IMR-90 (cell line): ENCODE data around the gene SAMM50. TPM values are rescaled to one million over a fixed set of nuclear protein-coding genes. Genes with fewer than 3 reads are reported as not detected.

Experiments
- ATAC-seq: fragments of 200-7000 bp; cut with Tn5 transposase; 2 replicates; pipeline ENCODE4 v1.9.1; 2020; ENCODE audit warnings: low read depth, mild to moderate bottlenecking, moderate library complexity
- BruUV-seq: library from RNA; stranded (reverse); fragments of 400-500 nt; replicated peaks from 2 replicates; lab custom pipeline; 2021; lab: Mats Ljungman, UMichigan
- CTCF ChIA-PET: fragments of 300-600 bp; formaldehyde crosslinking; extraction: SDS; loops from one replicate; lab custom pipeline; 2021; ENCODE audit warnings: antibody characterized with exemption; lab: Yijun Ruan, JAX
- POLR2A ChIA-PET: fragments of 300-600 bp; sonication (Branson Sonifier 250); formaldehyde crosslinking; loops from one replicate; lab custom pipeline; 2022; ENCODE audit warnings: antibody characterized with exemption; ENCODE audit not compliant: unreplicated experiment; lab: Charles Lee
- DNase-seq: peaks from one replicate; pipeline ENCODE4 v3.0.0; 2013
- H2AFZ ChIP-seq: replicated peaks from 2 replicates; pipeline ENCODE3; 2013; ENCODE audit warnings: low read length, mild to moderate bottlenecking; ENCODE audit not compliant: poor library complexity
- H2AK5ac ChIP-seq: 2 replicates; pipeline ENCODE4 v1.6.1; 2013; ENCODE audit warnings: low read depth, low read length, inconsistent platforms
- H2AK9ac ChIP-seq: replicated peaks from 2 replicates; pipeline ENCODE3; 2013; ENCODE audit warnings: mild to moderate bottlenecking, low read depth, low read length, moderate library complexity; ENCODE audit not compliant: poor library complexity
- H2BK120ac ChIP-seq: 2 replicates; pipeline ENCODE4 v1.6.1; 2013; ENCODE audit warnings: low read depth, low read length, inconsistent platforms
- H2BK15ac ChIP-seq: 3 replicates; pipeline ENCODE4 v1.6.1; 2013; ENCODE audit warnings: low read depth, low read length, inconsistent platforms
- H2BK20ac ChIP-seq: 2 replicates; pipeline ENCODE4 v1.6.1; 2013; ENCODE audit warnings: low read depth, mild to moderate bottlenecking, inconsistent platforms, low read length, moderate library complexity
- H2BK5ac ChIP-seq: 2 replicates; pipeline ENCODE4 v1.6.1; 2013; ENCODE audit warnings: mild to moderate bottlenecking, low read depth, low read length, inconsistent platforms; ENCODE audit not compliant: poor library complexity, severe bottlenecking
- H3K14ac ChIP-seq: replicated peaks from 2 replicates; pipeline ENCODE4 v1.6.1; 2013; ENCODE audit warnings: low read depth, low read length, inconsistent platforms
- H3K18ac ChIP-seq: 2 replicates; pipeline ENCODE4 v1.6.1; 2013; ENCODE audit warnings: low read depth, low read length, control low read depth
- H3K23ac ChIP-seq: 2 replicates; pipeline ENCODE4 v1.6.1; 2013; ENCODE audit warnings: low read depth, low read length, inconsistent platforms
- H3K27ac ChIP-seq: 2 replicates; pipeline ENCODE4 v1.5.1; 2013; ENCODE audit warnings: mild to moderate bottlenecking, control low read depth, low read length; ENCODE audit not compliant: insufficient read depth
- H3K27me3 ChIP-seq: 2 replicates; pipeline ENCODE4 v1.6.1; 2013; ENCODE audit warnings: low read length; ENCODE audit not compliant: control insufficient read depth, insufficient read depth
- H3K36me3 ChIP-seq: 2 replicates; pipeline ENCODE4 v1.6.1; 2013; ENCODE audit warnings: low read length, mixed read lengths; ENCODE audit not compliant: control insufficient read depth, insufficient read depth
- H3K4ac ChIP-seq: 2 replicates; pipeline ENCODE4 v1.6.1; 2013; ENCODE audit warnings: low read depth, low read length, inconsistent platforms
- H3K4me1 ChIP-seq: 2 replicates; pipeline ENCODE4 v1.6.1; 2013; ENCODE audit warnings: low read length, mixed read lengths; ENCODE audit not compliant: control insufficient read depth, insufficient read depth
- H3K4me2 ChIP-seq: 2 replicates; pipeline ENCODE4 v1.6.1; 2013; ENCODE audit warnings: low read depth, mild to moderate bottlenecking, control low read depth, low read length, moderate library complexity
- H3K4me3 ChIP-seq: 2 replicates; pipeline ENCODE4 v1.5.1; 2013; ENCODE audit warnings: low read depth, mild to moderate bottlenecking, control low read depth, low read length, moderate library complexity; ENCODE audit not compliant: insufficient read depth
- H3K56ac ChIP-seq: 2 replicates; pipeline ENCODE4 v1.6.1; 2013; ENCODE audit warnings: low read length, inconsistent platforms; ENCODE audit not compliant: insufficient read depth; ENCODE audit errors: extremely low read depth
- H3K79me1 ChIP-seq, 2 experiments: 2 replicates each; pipeline ENCODE4 v1.6.1; 2013; ENCODE audit warnings: low read length in 2 of 2, inconsistent platforms in 1 of 2, low read depth in 1 of 2
- H3K9ac ChIP-seq: 2 replicates; pipeline ENCODE4 v1.6.1; 2013; ENCODE audit warnings: low read depth, low read length, control low read depth
- H3K9me1 ChIP-seq: 2 replicates; pipeline ENCODE4 v1.6.1; 2013; ENCODE audit warnings: low read length, inconsistent platforms; ENCODE audit not compliant: insufficient read depth
- H3K9me3 ChIP-seq: 2 replicates; pipeline ENCODE4 v1.6.1; 2013; ENCODE audit warnings: low read length; ENCODE audit not compliant: control insufficient read depth, insufficient read depth
- H4K20me1 ChIP-seq: 2 replicates; pipeline ENCODE4 v1.6.1; 2013; ENCODE audit warnings: low read length, inconsistent platforms; ENCODE audit not compliant: insufficient read depth
- H4K5ac ChIP-seq: 2 replicates; pipeline ENCODE4 v1.6.1; 2013; ENCODE audit warnings: mild to moderate bottlenecking, low read depth, low read length, control low read depth
- H4K8ac ChIP-seq, 2 experiments: 2 replicates each; pipeline ENCODE4 v1.6.1; 2013; ENCODE audit warnings: low read depth in 2 of 2, low read length in 2 of 2, control low read depth in 1 of 2, inconsistent platforms in 1 of 2
- H4K91ac ChIP-seq: 2 replicates; pipeline ENCODE4 v1.6.1; 2013; ENCODE audit warnings: low read depth, low read length, inconsistent platforms; ENCODE audit not compliant: insufficient read depth
- NFE2L2 ChIP-seq: fragments of 150-350 bp; IDR thresholded peaks from 2 replicates; pipeline ENCODE4 v1.6.1; 2016; ENCODE audit warnings: low read depth, mild to moderate bottlenecking, low read length
- POLR2A ChIP-seq: IDR thresholded peaks from 2 replicates; pipeline ENCODE4 v1.6.1; 2012; ENCODE audit warnings: mild to moderate bottlenecking, low read depth, low read length
- WGBS, 2 experiments: methylation state at CpG; one replicate each; pipeline versions ENCODE4 v1.1.5 to v1.1.7; 2013; ENCODE audit warnings: missing lambda C conversion rate in 2 of 2; ENCODE audit not compliant: insufficient read length in 1 of 2; ENCODE audit errors: extremely low coverage in 2 of 2; 5-methylcytosine and 5-hydroxymethylcytosine counted together
- dilution Hi-C: fragments of 300-500 bp; cut with HindIII; formaldehyde crosslinking; loops from one replicate; pipeline ENCODE4 v1.14.3; 2018; ENCODE audit warnings: low sequenced_read_pairs; ENCODE audit not compliant: unreplicated experiment
- in situ Hi-C: fragments of 300-500 bp; cut with MboI; formaldehyde crosslinking; loops from 3 replicates; pipeline ENCODE4 v1.14.3; 2019; ENCODE audit warnings: low sequenced_read_pairs, inconsistent platforms, mixed read lengths
- intact Hi-C: fragments of 100-400 bp; cut with micrococcal nuclease; formaldehyde crosslinking; loops from 2 replicates; pipeline ENCODE4 v1.10.0; 2022
- polyA plus RNA-seq, 3 experiments: library from polyadenylated mRNA; depleted of rRNA; stranded (reverse); fragments of >200 nt; gene quantifications; 2 replicates each; pipeline ENCODE4 v1.2.3, GENCODE V29; 2012; ENCODE audit warnings: low replicate concordance in 1 of 3
- total RNA-seq: library from RNA; depleted of rRNA; stranded (reverse); fragments of >200 nt; gene quantifications from 2 replicates; pipeline ENCODE4 v1.2.3, GENCODE V29; 2012

The SAMM50 gene
- total and polyA plus RNA-seq, 2 of the 4 experiments (the other 2 are of a cell fraction) = 40.6 to 43.7 TPM

DNA sequence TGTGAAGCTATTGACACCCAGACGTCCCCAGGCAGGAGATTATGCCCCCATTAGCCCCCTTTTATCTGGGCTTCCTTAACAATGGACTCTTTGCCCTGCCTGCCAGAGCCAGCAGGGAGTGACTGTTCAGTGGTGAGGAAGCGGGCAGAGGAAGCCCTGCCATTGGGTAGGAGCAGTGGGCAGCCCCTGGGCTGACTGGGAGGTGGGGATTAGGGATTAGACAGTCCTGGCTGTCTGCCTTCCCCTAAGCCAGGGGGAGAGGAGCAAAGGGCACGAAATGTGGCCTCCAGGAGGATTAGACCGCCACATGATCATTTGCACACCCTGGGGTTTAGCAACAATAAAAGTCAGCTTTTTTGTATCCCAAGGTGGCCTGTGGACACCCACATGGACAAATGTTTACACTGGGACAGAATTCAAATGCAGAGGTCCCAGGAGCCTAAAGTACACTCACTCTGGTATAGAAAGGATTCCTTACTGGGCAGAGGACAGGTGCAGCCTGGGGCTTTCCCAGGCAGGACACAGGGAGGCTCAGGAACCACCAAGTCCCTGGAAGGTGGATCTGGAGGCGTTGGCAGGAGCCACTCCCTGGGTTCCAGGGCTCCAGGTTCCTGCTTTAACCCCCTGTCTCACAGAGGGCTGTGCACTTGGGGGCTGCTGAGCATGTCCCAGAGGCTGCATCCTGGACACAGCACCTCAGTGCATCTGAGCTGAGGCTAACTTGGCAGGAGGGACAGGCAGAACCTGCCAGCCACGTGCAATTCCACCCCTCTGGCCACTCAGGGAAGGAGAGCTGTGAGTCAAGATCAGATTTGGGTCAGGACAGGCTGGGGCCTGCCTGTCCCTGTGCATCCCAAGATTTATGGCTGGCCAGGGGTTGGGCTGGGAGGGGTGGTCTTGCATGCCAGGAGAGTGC is 29.6 kb upstream of the SAMM50 start:
- no peak for TF ChIP-seq NFE2L2
- TF ChIP-seq POLR2A = no peak
- H3K9me3 ChIP-seq = no peaks in the 10 kb centered on the region
- intact Hi-C loops = no loop called here
- H3K79me1 ChIP-seq = peaks cover 0 to 23% of the 10 kb centered on the region in 2 experiments; a peak in 2 of 4 replicates
- DNase-seq (no peak), ATAC-seq (no peak)
- H4K8ac ChIP-seq = no peak overlapping the region
- BruUV-seq = no TSS peak
- in situ Hi-C loops = no loop called here
- POLR2A ChIA-PET = no interaction called here
- H3K23ac ChIP-seq = no peak overlapping the region
- no peak overlapping the region for H3K56ac ChIP-seq
- no peaks in the 10 kb centered on the region for H3K27me3 ChIP-seq
- peaks cover 6% of the 10 kb centered on the region; the same call in 1 of the 2 replicates for H4K20me1 ChIP-seq
- H2BK15ac ChIP-seq = no peak overlapping the region
- no peak overlapping the region for H4K5ac ChIP-seq
- CTCF ChIA-PET = interaction anchor here (1.8 kb wide), 1 partner anchor 20 kb away, joined by 5 read pairs; no protein-coding TSS in a partner anchor
- peaks cover 12% of the 10 kb centered on the region; the same call in 1 of the 2 replicates for H3K36me3 ChIP-seq
- H2BK5ac ChIP-seq = no peak overlapping the region
- no peak overlapping the region for H3K4ac ChIP-seq
- peaks cover 28% of the 10 kb centered on the region for H3K9me1 ChIP-seq
- no peak overlapping the region for H3K4me2 ChIP-seq
- H3K14ac ChIP-seq = no peak overlapping the region
- H4K91ac ChIP-seq = no peak overlapping the region
- H3K9ac ChIP-seq = no peak overlapping the region
- peak overlapping the region; percentile 91 for H2AK9ac ChIP-seq
- dilution Hi-C loops = no loop called here
- no peak overlapping the region for H3K18ac ChIP-seq
- no peak overlapping the region for H2BK120ac ChIP-seq
- WGBS, 2 experiments = 67% methylated on average over 3 of the region's 6 CpGs; no CpG with 5 or more reads in 1 of the 2 experiments
- H2BK20ac ChIP-seq = no peak overlapping the region
- no peak overlapping the region for H3K27ac ChIP-seq
- peaks cover 24% of the 10 kb centered on the region for H3K4me1 ChIP-seq
- no peak overlapping the region for H3K4me3 ChIP-seq
- no peak overlapping the region; the same call in 1 of the 2 replicates for H2AK5ac ChIP-seq
- peak overlapping the region; percentile 46 for H2AFZ ChIP-seq
